Activated naive CD8-positive, alpha-beta T cell treated with anti-CD3 and anti-CD28 coated beads, Interleukin-2, amount 50 U/mL, for 16 hours (primary cell): ENCODE measurements around the gene PLPPR3.
"Not testable (repeated sequence)": the region's sequence is repeated elsewhere in the genome, so short reads cannot be mapped to it uniquely, and the experiment has no call there.

Source experiments
- DNase-seq: peaks from one replicate; pipeline ENCODE4 v3.0.0-alpha.2; 2020; ENCODE audit warnings: low read depth, low spot score

The PLPPR3 gene

GRCh38 chr19:854549-854948 is 32.8 kb upstream of the PLPPR3 start:
- no peak for DNase-seq

GRCh38 chr19:853614-854220 is 32.0 kb upstream of the PLPPR3 start:
- DNase-seq = not testable (repeated sequence)

GRCh38 chr19:853014-853585 is 31.3 kb upstream of the PLPPR3 start:
- no peak for DNase-seq

DNA sequence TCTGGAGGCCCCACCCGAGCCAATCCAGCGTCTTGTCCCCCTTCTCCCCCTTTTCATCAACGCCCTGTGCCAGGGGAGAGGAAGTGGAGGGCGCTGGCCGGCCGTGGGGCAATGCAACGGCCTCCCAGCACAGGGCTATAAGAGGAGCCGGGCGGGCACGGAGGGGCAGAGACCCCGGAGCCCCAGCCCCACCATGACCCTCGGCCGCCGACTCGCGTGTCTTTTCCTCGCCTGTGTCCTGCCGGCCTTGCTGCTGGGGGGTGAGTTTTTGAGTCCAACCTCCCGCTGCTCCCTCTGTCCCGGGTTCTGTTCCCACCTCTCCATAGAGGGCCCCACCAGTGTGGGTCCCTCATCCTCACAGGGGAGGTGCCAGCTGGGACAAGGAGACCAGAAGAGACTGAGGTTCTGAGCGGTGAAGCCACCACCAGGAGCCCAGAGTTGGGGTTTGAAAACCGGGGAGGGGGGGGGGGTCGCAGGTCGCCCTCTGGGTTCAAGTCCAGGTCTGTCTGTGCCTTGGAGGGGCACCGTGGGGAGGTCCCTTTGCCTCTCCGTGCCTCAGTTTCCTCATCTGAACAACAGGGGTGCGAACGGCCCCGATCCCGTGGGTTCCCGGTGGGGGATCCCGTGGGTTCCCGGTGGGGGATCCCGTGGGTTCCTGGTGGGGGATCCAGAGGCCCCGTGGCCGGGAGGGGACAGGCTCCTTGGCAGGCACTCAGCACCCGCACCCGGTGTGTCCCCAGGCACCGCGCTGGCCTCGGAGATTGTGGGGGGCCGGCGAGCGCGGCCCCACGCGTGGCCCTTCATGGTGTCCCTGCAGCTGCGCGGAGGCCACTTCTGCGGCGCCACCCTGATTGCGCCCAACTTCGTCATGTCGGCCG is 30.6 kb upstream of the PLPPR3 start, which contains the start of gene ELANE:
ELANE (plus strand) TSS at position 168 of the 878 bp plus-strand sequence; CDS start at position 194, 26 bp downstream.
- no peak for DNase-seq

DNA sequence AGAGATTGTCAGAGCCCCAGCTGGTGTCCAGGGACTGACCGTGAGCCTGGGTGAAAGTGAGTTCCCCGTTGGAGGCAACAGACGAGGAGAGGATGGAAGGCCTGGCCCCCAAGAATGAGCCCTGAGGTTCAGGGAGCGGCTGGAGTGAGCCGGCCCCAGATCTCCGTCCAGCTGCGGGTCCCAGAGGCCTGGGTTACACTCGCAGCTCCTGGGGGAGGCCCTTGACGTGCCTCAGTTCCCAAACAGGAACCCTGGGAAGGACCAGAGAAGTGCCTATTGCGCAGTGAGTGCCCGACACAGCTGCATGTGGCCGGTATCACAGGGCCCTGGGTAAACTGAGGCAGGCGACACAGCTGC is 29.2 kb upstream of the PLPPR3 start:
- no peak for DNase-seq

DNA sequence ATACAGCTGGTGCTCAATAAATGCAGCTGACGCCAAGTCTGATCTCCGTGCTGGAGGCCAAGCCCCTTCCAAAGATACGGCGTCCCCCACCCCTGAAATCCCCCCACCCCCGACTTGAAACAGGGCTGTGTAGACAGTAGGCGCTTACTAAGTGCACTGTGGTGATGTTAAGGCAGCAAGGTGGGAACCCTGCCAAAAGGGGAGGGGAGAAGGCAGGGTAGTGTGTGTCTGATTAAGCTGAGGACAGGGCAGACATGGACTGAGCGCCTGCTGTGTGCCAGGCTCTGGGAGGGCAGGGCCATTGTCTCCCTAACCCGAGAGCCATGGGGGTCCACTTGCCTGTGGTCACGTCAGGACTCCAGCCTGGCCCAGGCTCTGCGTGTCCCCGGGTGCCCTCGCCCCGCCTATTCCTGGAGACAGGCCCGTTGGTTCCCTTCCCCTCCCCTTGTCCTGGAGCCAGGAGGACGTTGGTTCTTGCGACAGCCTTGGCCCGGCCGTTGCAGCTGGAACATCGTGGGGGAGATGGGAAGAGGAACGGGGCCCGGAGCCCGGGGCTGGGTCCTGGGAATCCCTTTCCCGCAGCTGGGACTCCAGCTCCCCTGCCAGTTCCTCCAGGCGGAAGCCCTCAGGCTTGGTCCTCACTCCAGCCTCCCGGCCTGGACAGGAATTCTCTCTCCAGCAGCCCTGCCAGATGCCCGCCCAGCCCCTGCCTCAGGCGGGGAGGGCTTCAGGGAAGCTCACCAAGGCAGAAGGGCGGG is 28.6 kb upstream of the PLPPR3 start:
- DNase-seq = no peak

- DNase-seq = not testable (repeated sequence)
Measured at GRCh38 chr19:849195-849594, 27.4 kb upstream of the PLPPR3 start.

GRCh38 chr19:848386-848921 is 26.7 kb upstream of the PLPPR3 start:
- DNase-seq = no peak

- no peak for DNase-seq
Measured at GRCh38 chr19:845707-846521, 24.2 kb upstream of the PLPPR3 start.

GRCh38 chr19:844546-844971 is 22.8 kb upstream of the PLPPR3 start:
- no peak for DNase-seq

DNA sequence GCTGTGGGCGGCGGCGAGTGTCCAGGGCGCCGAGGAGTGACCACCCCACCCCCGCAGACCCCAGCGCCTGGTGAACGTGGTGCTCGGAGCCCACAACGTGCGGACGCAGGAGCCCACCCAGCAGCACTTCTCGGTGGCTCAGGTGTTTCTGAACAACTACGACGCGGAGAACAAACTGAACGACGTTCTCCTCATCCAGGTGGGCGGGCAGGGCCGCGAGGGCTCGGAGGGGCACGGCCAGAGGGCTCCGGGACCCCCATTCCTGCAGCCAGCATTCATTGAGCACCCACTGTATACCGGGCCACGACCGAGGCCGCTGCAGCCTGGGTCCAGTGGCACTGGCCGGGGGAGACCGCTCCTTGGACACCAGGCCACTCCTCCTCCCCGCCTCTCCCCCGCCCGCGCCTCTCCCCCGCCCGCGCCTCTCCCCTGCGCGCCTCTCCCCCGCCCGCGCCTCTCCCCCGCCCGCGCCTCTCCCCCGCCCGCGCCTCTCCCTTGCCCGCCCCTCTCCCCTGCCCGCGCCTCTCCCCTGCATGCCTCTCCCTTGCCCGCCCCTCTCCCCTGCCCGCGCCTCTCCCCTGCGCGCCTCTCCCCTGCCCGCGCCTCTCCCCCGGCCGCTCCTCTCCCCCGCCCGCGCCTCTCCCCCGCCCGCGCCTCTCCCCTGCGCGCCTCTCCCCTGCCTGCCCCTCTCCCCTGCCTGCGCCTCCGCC is 22.2 kb upstream of the PLPPR3 start:
- DNase-seq = no peak

DNA sequence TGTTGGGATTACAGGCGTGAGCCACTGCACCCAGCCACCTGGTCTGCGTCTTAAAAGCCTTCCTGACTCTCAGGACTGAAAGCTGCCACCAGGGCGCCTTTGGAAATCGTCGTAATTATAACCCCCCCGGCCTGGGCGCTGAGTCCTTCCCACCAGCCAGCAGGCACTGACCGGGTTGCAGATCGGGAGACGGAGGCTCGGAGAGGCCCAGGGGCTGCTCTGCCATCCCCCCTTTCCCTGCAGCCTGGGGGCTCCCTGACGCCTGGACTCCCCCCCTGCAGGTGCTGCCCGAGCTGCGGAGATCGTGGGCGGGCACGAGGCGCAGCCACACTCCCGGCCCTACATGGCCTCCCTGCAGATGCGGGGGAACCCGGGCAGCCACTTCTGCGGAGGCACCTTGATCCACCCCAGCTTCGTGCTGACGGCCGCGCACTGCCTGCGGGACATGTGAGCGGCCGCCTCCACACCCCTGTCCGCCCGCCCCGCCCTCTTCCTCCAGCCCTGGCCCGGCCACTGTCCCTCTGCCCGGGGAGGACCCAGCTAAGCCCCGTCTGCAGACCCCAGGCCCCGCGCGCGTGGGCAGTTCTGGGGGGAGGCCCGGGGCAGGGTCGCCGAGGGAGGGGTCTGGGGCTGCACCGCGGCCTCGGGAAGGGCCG is 21.6 kb upstream of the PLPPR3 start:
- DNase-seq = no peak

DNA sequence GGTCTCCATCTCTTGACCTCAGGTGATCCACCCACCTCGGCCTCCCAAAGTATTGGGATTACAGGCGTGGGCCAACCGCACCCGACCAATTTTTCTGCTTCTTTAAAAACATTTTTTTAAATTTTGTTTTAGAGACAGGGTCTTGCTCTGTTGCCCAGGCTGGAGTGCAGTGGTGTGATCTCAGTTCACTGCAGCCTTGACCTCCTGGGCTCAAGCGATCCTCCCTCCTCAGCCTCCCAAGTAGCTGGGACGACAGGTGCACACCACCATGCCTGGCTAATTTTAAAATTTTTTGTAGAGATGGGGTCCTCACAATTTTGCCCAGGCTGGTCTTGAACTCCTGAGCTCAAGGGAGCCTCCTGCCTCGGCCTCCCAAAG is 21.0 kb upstream of the PLPPR3 start:
- not testable (repeated sequence) for DNase-seq

GRCh38 chr19:840519-841206 is 18.9 kb upstream of the PLPPR3 start, which contains the start of gene PRTN3:
Gene PRTN3, plus strand, starts transcription at chr19:840999. Its CDS starts 10 bp downstream, at chr19:841009.
- DNase-seq = no peak

GRCh38 chr19:835210-835810 is 13.6 kb upstream of the PLPPR3 start:
- no peak for DNase-seq

- no peak for DNase-seq
Measured at GRCh38 chr19:834216-834615, 12.5 kb upstream of the PLPPR3 start.

DNA sequence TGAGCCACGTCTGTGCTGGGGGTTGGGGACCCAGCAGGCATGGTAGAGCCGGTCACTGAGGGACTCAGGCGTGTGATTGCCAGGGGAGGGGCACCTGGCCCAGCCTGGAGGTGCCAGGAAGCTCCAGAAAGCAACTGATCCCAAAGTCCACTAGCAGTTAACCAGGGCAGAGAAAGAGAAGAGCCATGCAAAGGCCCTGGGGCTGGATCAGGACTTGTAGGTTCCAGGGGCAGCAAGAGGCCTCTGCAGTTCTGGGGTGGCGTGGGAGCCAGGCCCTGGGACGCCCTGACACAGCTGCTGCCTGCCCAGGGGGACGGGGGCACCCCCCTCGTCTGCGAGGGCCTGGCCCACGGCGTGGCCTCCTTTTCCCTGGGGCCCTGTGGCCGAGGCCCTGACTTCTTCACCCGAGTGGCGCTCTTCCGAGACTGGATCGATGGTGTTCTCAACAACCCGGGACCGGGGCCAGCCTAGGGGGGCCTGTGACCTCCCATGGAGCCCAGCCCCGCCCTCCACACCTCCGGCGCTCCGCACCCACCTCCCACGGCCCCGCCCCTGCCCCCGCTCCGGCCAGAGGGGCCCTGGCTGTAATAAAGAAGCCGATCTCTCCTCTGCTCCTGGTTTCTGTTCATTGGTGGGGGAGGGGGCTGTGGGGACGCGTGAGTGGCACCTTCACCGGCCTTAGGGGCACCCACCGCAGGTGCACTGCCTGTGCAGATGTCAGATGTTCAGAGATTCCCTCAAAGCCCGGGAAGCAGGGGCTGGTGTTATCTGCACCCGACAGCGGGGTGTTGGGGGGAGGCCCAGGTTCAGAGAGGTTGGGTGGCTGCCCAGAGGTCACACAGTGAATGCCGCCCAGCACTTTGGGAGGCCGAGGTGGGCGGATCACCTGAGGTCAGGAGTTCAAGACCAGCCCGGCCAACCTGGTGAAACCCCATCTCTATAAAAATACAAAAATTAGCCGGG is 9.9 kb upstream of the PLPPR3 start:
- no peak for DNase-seq
